Calu3 (cell line): ENCODE measurements around the gene ELAPOR1. TPM values are rescaled to one million over a fixed set of nuclear protein-coding genes. Genes with fewer than 3 reads are reported as not detected.

Source experiments
- BruUV-seq: library from RNA; stranded (reverse); fragments of 400-500 nt; replicated peaks from 2 replicates; lab custom pipeline; 2021; lab: Mats Ljungman, UMichigan
- CTCF ChIA-PET: fragments of 300-600 bp; sonication (Branson Sonifier 250); formaldehyde crosslinking; loops from one replicate; lab custom pipeline; 2022; ENCODE audit warnings: antibody characterized with exemption; lab: Charles Lee
- DNase-seq: peaks from one replicate; pipeline ENCODE4 v3.0.0; 2022
- H3K27ac Mint-ChIP-seq: one replicate; pipeline ENCODE4 v1.8.0; 2022; ENCODE audit warnings: mixed read lengths; ENCODE audit not compliant: unreplicated experiment
- H3K27me3 Mint-ChIP-seq: one replicate; pipeline ENCODE4 v1.8.0; 2022; ENCODE audit warnings: mixed read lengths; ENCODE audit not compliant: unreplicated experiment
- H3K36me3 Mint-ChIP-seq: one replicate; pipeline ENCODE4 v1.8.0; 2022; ENCODE audit warnings: mild to moderate bottlenecking, moderate library complexity, mixed read lengths; ENCODE audit not compliant: insufficient read depth, unreplicated experiment
- H3K4me1 Mint-ChIP-seq: one replicate; pipeline ENCODE4 v1.8.0; 2022; ENCODE audit warnings: mild to moderate bottlenecking, low read depth, mixed read lengths; ENCODE audit not compliant: unreplicated experiment
- H3K4me3 Mint-ChIP-seq: one replicate; pipeline ENCODE4 v1.8.0; 2022; ENCODE audit warnings: mild to moderate bottlenecking, low read depth, moderate library complexity, mixed read lengths; ENCODE audit not compliant: unreplicated experiment
- H3K9me3 Mint-ChIP-seq: one replicate; pipeline ENCODE4 v1.8.0; 2022; ENCODE audit warnings: low read depth, mixed read lengths; ENCODE audit not compliant: unreplicated experiment
- CTCF ChIP-seq: fragments of 200-600 bp; IDR thresholded peaks from one replicate; pipeline ENCODE4 v1.8.0; 2022; ENCODE audit warnings: antibody characterized with exemption; ENCODE audit not compliant: unreplicated experiment
- intact Hi-C: fragments of 100-400 bp; cut with micrococcal nuclease; formaldehyde crosslinking; loops from one replicate; pipeline ENCODE4 v1.10.0; 2022; ENCODE audit not compliant: unreplicated experiment
- total RNA-seq: library from RNA; stranded (reverse); gene quantifications from 2 replicates; pipeline ENCODE4 v1.2.3, GENCODE V29; 2022

Gene ELAPOR1
- total RNA-seq, 1 experiment from 2014 or later = 0.45 TPM

GRCh38 chr1:109133815-109134214, 19.9 kb downstream of the ELAPOR1 start:
- Mint-ChIP-seq H3K27ac (no peak overlapping the region), H3K36me3 (no peaks in the 10 kb centered on the region), H3K4me1 (peaks cover 11% of the 10 kb centered on the region), H3K27me3 (no peaks in the 10 kb centered on the region), H3K9me3 (no peaks in the 10 kb centered on the region), H3K4me3 (no peak overlapping the region)
- CTCF ChIA-PET = no interaction called here
- intact Hi-C loops = no loop called here
- no TSS peak for BruUV-seq
- TF ChIP-seq CTCF = no peak
- DNase-seq = no peak

DNA sequence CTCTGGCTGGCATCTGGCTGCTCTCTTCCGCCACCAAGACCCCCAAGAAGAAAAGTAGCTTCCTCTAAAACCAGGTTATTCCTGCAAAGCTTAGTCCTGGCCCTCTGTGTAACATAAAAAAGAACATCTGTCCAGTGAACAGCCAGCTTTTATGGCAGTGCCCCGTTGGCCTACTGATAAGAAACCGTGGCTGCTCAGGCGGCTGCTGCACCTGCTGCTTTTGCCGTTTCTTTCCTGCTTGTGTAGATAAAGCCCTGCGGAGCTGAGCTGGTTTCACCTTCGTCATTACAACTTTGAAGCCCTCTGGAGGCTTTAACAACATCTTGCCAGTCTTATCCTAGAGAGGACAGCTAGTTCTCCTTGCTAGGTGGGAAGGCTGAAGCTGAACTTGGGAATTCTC, 20.5 kb downstream of the ELAPOR1 start:
- CTCF ChIA-PET = interaction anchor here (0.6 to 0.9 kb wide), 2 partner anchors 14 to 34 kb away, joined by 3 to 4 read pairs; no protein-coding TSS in a partner anchor
- DNase-seq = no peak
- peak overlapping the region; percentile 40 for H3K4me3 Mint-ChIP-seq
- H3K4me1 Mint-ChIP-seq = peaks cover 11% of the 10 kb centered on the region
- BruUV-seq = no TSS peak
- no peaks in the 10 kb centered on the region for H3K27me3 Mint-ChIP-seq
- TF ChIP-seq CTCF = no peak
- intact Hi-C loops = no loop called here
- no peak overlapping the region for H3K27ac Mint-ChIP-seq
- H3K36me3 Mint-ChIP-seq = no peaks in the 10 kb centered on the region
- no peaks in the 10 kb centered on the region for H3K9me3 Mint-ChIP-seq

- no peak for TF ChIP-seq CTCF
- H3K36me3 Mint-ChIP-seq = no peaks in the 10 kb centered on the region
- DNase-seq = no peak
- H3K27me3 Mint-ChIP-seq = no peaks in the 10 kb centered on the region
- intact Hi-C loops = no loop called here
- CTCF ChIA-PET = no interaction called here
- H3K27ac Mint-ChIP-seq = no peak overlapping the region
- no peaks in the 10 kb centered on the region for H3K9me3 Mint-ChIP-seq
- BruUV-seq = no TSS peak
- H3K4me3 Mint-ChIP-seq = no peak overlapping the region
- peaks cover 11% of the 10 kb centered on the region for H3K4me1 Mint-ChIP-seq
Observed at GRCh38 chr1:109135940-109136339, 22.0 kb downstream of the ELAPOR1 start.

GRCh38 chr1:109136766-109137165, 22.9 kb downstream of the ELAPOR1 start:
- CTCF ChIA-PET = no interaction called here
- no peak for DNase-seq

More at GRCh38 chr1:109136766-109137165, 22.9 kb downstream of the ELAPOR1 start:
- no peaks in the 10 kb centered on the region for H3K36me3 Mint-ChIP-seq
- TF ChIP-seq CTCF = no peak
- peaks cover 11% of the 10 kb centered on the region for H3K4me1 Mint-ChIP-seq
- BruUV-seq = no TSS peak
- no peak overlapping the region for H3K27ac Mint-ChIP-seq
- no peaks in the 10 kb centered on the region for H3K9me3 Mint-ChIP-seq
- no peaks in the 10 kb centered on the region for H3K27me3 Mint-ChIP-seq
- intact Hi-C loops = no loop called here
- H3K4me3 Mint-ChIP-seq = no peak overlapping the region
